DND-41 (cell line): Measurements from ENCODE around the gene MRPL53.

Experiments used
- ATAC-seq: fragments of 200-7000 bp; cut with Tn5 transposase; 3 replicates; pipeline ENCODE4 v1.9.1; 2021; ENCODE audit warnings: low read depth; ENCODE audit not compliant: insufficient read depth
- DNase-seq: peaks from one replicate; pipeline ENCODE4 v3.0.0-alpha.2; 2020
- H2AFZ ChIP-seq: 2 replicates; pipeline ENCODE4 v1.6.0; 2012; ENCODE audit warnings: low read depth, low read length
- H3K27ac ChIP-seq: 2 replicates; pipeline ENCODE4 v1.5.1; 2012; ENCODE audit warnings: low read length, inconsistent platforms
- H3K27me3 ChIP-seq: fragments of 200-600 bp; sonication (generic); 2 replicates; pipeline ENCODE4 v1.6.0; 2012; ENCODE audit warnings: low read length, mild to moderate bottlenecking, inconsistent platforms; ENCODE audit not compliant: insufficient read depth, poor library complexity
- H3K36me3 ChIP-seq: 2 replicates; pipeline ENCODE4 v1.5.1; 2012; ENCODE audit warnings: low read length, inconsistent platforms; ENCODE audit not compliant: insufficient read depth
- H3K4me1 ChIP-seq: 2 replicates; pipeline ENCODE4 v1.5.1; 2012; ENCODE audit warnings: mild to moderate bottlenecking, low read length; ENCODE audit not compliant: insufficient read depth
- H3K4me2 ChIP-seq: 2 replicates; pipeline ENCODE4 v1.6.0; 2012; ENCODE audit warnings: mild to moderate bottlenecking, moderate library complexity, low read length, inconsistent platforms; ENCODE audit not compliant: insufficient read depth
- H3K4me3 ChIP-seq, 2 experiments: fragments of 200-600 bp in 1 of 2; shearing (Covaris generic) in 1 of 2; 2 replicates each; pipeline ENCODE4 v1.5.1; 2012 to 2016; ENCODE audit warnings: inconsistent platforms in 2 of 2, low read length in 2 of 2, mild to moderate bottlenecking in 2 of 2, low read depth in 1 of 2, moderate library complexity in 1 of 2
- H3K79me2 ChIP-seq: 2 replicates; pipeline ENCODE4 v1.6.0; 2012; ENCODE audit warnings: low read length, inconsistent platforms; ENCODE audit not compliant: insufficient read depth
- H3K9ac ChIP-seq: 2 replicates; pipeline ENCODE4 v1.6.0; 2012; ENCODE audit warnings: low read depth, mild to moderate bottlenecking, inconsistent platforms, low read length, moderate library complexity
- H3K9me3 ChIP-seq: 2 replicates; pipeline ENCODE4 v1.5.1; 2012; ENCODE audit warnings: low read length, moderate library complexity, mild to moderate bottlenecking, inconsistent platforms; ENCODE audit not compliant: insufficient read depth, severe bottlenecking
- H4K20me1 ChIP-seq: 2 replicates; pipeline ENCODE4 v1.6.0; 2012; ENCODE audit warnings: low read length; ENCODE audit not compliant: insufficient read depth
- EZH2 ChIP-seq: IDR thresholded peaks from 3 replicates; pipeline ENCODE4 v1.6.1; 2012; ENCODE audit warnings: borderline replicate concordance, low read depth, mild to moderate bottlenecking, moderate library complexity, low read length, inconsistent platforms; ENCODE audit not compliant: severe bottlenecking
- TF ChIP-seq, protein P1 (sequence below): IDR thresholded peaks from 2 replicates; pipeline ENCODE4 v1.5.1; 2012; ENCODE audit warnings: borderline replicate concordance, low read length, moderate library complexity, mild to moderate bottlenecking; ENCODE audit not compliant: poor library complexity, severe bottlenecking; ENCODE audit errors: extremely low read depth

MRPL53 gene

DNA sequence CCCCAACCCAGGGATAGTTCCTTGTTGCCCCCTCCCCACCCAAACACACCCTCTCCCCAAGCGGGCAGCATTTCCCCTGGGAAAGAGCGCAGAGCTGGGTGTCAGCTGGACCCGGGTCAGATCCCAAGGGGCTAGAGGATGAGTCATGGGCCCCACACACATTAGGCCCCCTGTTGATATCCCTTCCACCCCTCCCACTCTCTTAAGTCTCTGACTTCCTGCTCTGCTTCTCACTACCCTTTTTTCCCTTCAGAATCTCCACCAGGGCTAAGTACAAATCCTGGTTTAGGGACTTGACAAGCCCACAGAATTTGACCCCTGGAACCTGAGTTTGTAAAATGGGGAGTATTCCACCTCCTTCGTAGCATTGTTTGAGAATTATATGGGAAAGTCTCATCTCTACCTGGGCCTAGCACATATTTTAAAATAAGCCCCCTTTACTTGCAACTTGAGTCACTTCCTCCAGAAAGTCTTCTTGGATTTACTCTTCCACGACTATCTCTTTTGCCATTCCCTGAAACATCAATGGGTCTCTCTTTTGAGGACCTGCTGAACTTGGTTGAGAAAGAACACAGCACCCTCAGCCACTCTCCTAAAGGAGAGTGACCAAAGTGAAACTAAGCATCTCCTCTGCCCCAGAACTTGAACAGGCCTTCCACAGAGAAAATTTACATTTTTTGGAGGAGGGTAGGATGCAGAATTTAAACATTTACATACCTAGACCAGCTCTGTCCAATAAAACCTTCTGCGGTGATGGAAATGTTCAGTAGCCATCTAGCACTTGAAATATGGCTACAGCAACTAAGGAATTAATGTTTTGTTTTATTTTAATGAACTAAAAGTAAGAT is 35.4 kb downstream of the MRPL53 start:
- H3K9me3 ChIP-seq: no peaks in the 10 kb centered on the region
- H3K4me1 ChIP-seq: peaks cover 41% of the 10 kb centered on the region
- H3K79me2 ChIP-seq: peaks cover 5% of the 10 kb centered on the region; the same call in 1 of the 2 replicates
- DNase-seq (no peak), ATAC-seq (no peak)
- no peaks in the 10 kb centered on the region for H3K36me3 ChIP-seq
- no peak overlapping the region for H3K4me2 ChIP-seq
- H2AFZ ChIP-seq: no peak overlapping the region
- no peak overlapping the region for H3K27ac ChIP-seq
- no peak for TF ChIP-seq EZH2
- TF ChIP-seq, protein P1, sequence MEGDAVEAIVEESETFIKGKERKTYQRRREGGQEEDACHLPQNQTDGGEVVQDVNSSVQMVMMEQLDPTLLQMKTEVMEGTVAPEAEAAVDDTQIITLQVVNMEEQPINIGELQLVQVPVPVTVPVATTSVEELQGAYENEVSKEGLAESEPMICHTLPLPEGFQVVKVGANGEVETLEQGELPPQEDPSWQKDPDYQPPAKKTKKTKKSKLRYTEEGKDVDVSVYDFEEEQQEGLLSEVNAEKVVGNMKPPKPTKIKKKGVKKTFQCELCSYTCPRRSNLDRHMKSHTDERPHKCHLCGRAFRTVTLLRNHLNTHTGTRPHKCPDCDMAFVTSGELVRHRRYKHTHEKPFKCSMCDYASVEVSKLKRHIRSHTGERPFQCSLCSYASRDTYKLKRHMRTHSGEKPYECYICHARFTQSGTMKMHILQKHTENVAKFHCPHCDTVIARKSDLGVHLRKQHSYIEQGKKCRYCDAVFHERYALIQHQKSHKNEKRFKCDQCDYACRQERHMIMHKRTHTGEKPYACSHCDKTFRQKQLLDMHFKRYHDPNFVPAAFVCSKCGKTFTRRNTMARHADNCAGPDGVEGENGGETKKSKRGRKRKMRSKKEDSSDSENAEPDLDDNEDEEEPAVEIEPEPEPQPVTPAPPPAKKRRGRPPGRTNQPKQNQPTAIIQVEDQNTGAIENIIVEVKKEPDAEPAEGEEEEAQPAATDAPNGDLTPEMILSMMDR: no peak
- no peak overlapping the region for H3K4me3 ChIP-seq
- no peaks in the 10 kb centered on the region for H4K20me1 ChIP-seq
- no peaks in the 10 kb centered on the region for H3K27me3 ChIP-seq
- H3K9ac ChIP-seq: no peak overlapping the region

DNA sequence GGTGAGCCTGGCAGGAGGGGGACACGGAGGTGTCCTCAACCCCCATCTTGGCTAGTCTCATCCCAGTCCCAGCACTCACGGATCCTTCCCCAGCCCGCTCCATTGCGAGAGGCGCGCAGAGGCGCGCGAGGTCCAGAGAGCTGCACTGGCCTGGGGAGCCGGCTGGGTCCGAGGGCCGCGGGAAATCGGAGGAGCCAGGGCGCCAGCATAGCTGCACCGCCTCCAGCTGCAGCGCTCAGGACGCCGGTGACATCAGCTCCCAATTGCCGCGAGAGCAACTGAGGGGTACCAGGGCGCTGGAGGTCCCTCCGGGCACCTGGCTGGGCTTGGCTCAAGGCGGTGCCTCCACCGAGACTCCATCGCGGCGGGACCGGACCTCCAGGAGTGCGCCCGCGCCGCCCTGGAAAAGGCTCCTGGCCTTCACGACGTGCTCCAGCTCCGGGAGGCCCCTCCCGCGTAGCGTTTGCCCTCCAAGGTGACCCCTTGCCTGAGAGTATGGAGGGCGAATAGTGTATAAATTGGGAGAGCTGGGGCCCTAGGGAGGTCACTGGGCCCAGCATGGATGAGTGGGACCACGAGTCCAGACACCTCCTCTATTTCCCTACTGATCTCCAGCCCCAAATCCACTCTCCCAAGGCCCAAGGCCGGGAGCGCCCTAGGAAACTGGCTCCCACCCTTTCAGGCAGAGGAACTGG is 36.2 kb downstream of the MRPL53 start:
- H3K27ac ChIP-seq: no peak overlapping the region
- H3K9me3 ChIP-seq: no peaks in the 10 kb centered on the region
- peaks cover 41% of the 10 kb centered on the region for H3K4me1 ChIP-seq
- no peak overlapping the region for H3K9ac ChIP-seq
- H3K79me2 ChIP-seq: peaks cover 5% of the 10 kb centered on the region; the same call in 1 of the 2 replicates
- no peak for DNase-seq
- no peak overlapping the region for H2AFZ ChIP-seq
- no peak overlapping the region for H3K4me2 ChIP-seq
- no peak overlapping the region for H3K4me3 ChIP-seq
- TF ChIP-seq EZH2: no peak
- TF ChIP-seq, protein P1: no peak
- no peaks in the 10 kb centered on the region for H3K36me3 ChIP-seq
- no peaks in the 10 kb centered on the region for H3K27me3 ChIP-seq
- H4K20me1 ChIP-seq: no peaks in the 10 kb centered on the region
- no peak for ATAC-seq

DNA sequence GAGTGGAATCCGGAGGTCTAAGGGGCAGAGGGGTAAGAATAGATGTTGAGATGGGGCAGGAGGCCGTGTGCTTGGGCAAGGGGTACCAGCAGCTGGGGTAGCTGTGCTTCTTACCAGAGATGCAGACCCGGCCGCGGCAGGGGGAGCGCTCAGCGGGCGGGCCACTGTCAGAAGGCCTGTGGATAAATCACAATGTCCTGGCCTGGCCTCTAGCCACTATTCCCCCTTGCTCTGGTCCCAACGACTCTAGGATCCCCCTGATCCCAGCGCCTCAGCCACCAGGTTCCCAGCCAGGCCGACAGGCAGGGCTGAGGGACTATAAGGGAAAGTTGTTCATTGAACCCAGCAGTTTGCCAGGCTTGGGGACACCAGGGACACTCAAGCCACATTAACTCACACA is 42.0 kb downstream of the MRPL53 start:
- no peaks in the 10 kb centered on the region for H3K4me1 ChIP-seq
- no peak overlapping the region for H3K4me3 ChIP-seq
- no peaks in the 10 kb centered on the region for H3K27me3 ChIP-seq
- H2AFZ ChIP-seq: no peak overlapping the region
- no peaks in the 10 kb centered on the region for H3K9me3 ChIP-seq
- H3K4me2 ChIP-seq: no peak overlapping the region
- no peaks in the 10 kb centered on the region for H4K20me1 ChIP-seq
- H3K27ac ChIP-seq: no peak overlapping the region
- DNase-seq: no peak
- ATAC-seq: no peak
- TF ChIP-seq, protein P1: no peak
- no peak for TF ChIP-seq EZH2
- H3K79me2 ChIP-seq: no peaks in the 10 kb centered on the region
- no peak overlapping the region for H3K9ac ChIP-seq
- peaks cover 39% of the 10 kb centered on the region for H3K36me3 ChIP-seq
